Esophagus muscularis mucosa (tissue), 4 donors: Measurements from ENCODE around the gene ALDH3A2. TPM values are rescaled to one million over a fixed set of nuclear protein-coding genes. Genes with fewer than 3 reads are reported as not detected.

Source experiments
- DNase-seq: peaks from one replicate; pipeline ENCODE4 v3.0.0-alpha.2; 2017; ENCODE audit errors: extremely low spot score
- H3K27ac ChIP-seq, 4 donors: fragments of 200-600 bp; sonication (generic); replicated peaks in 1 of 4; 1 replicate in 3 of 4; 2 replicates in 1 of 4; pipeline ENCODE4 v1.5.1; 2016 to 2019; ENCODE audit warnings: mild to moderate bottlenecking in 1 of 4
- H3K27me3 ChIP-seq, 4 donors: fragments of 200-600 bp; sonication (generic); one replicate each; pipeline versions ENCODE4 v1.5.1 to v1.6.0; 2016 to 2019
- H3K36me3 ChIP-seq, 4 donors: fragments of 200-600 bp; sonication (generic); one replicate each; pipeline ENCODE4 v1.5.1; 2016 to 2019
- H3K4me1 ChIP-seq, 4 donors: fragments of 200-600 bp; sonication (generic); one replicate each; pipeline ENCODE4 v1.5.1; 2016 to 2019
- H3K4me3 ChIP-seq, 4 donors: fragments of 200-600 bp; sonication (generic); 1 replicate in 2 of 4; 2 replicates in 2 of 4; pipeline ENCODE4 v1.5.1; 2016 to 2019; ENCODE audit warnings: mild to moderate bottlenecking in 4 of 4, moderate library complexity in 1 of 4
- H3K9me3 ChIP-seq, 4 donors: fragments of 200-600 bp; sonication (generic); 1 replicate in 3 of 4; 2 replicates in 1 of 4; pipeline ENCODE4 v1.5.1; 2016 to 2019
- EP300 ChIP-seq: sonication (generic); formaldehyde crosslinking; IDR thresholded peaks from one replicate; pipeline ENCODE4 v1.6.1; 2017; ENCODE audit warnings: antibody characterized with exemption
- POLR2A ChIP-seq: fragments of 450-650 bp; IDR thresholded peaks from one replicate; pipeline ENCODE4 v1.6.1; 2017; ENCODE audit warnings: antibody characterized with exemption, moderate library complexity, mild to moderate bottlenecking, low read depth
- POLR2AphosphoS5 ChIP-seq, 2 donors: sonication (generic); formaldehyde crosslinking; IDR thresholded peaks; one replicate each; pipeline ENCODE4 v1.6.1; 2017; ENCODE audit warnings: antibody characterized with exemption in 2 of 2
- WGBS: methylation state at CpG from one replicate; pipeline ENCODE4 v1.1.5; 2018; 5-methylcytosine and 5-hydroxymethylcytosine counted together
- intact Hi-C: fragments of 100-400 bp; cut with DNase I; formaldehyde crosslinking; loops from one replicate; pipeline ENCODE4 v1.15.1; 2023
- total RNA-seq, 4 donors: library from RNA; depleted of rRNA; stranded (reverse); fragments of >200 nt; gene quantifications; one replicate each; pipeline versions ENCODE4 v1.1.0 to v1.2.1, GENCODE V29; 2016
- TF ChIP-seq, protein P1 (sequence below), 3 experiments: fragments of 200-600 bp in 2 of 3; fragments of 450-650 bp in 1 of 3; sonication (generic) in 2 of 3; IDR thresholded peaks; one replicate each; pipeline ENCODE4 v1.5.1; 2017 to 2019; ENCODE audit warnings: antibody characterized with exemption in 3 of 3, mild to moderate bottlenecking in 2 of 3, moderate library complexity in 1 of 3

Gene ALDH3A2
- total RNA-seq, 4 donors from 2014 or later = 104 to 182 (median 115) TPM

DNA sequence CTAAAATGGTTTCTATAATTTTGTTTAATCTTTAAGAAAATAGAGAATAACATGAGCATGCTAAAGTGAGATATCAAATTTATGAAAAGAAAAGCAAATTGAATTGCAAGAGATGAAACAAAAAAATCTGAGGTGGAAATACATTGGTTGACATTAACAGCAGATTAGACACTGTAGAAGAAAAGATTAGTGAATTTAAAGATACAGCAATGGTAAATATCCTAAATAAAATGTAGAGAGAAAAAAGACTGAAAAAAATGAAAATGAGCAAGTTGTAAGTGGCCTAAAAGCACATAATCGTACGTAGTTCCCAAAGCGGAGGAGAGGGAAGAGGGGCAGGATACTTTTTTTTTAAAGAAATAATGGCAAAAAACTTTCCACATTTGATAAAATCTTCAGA is 30.5 kb upstream of the ALDH3A2 start:
- Histone ChIP-seq H3K4me3 (no peak overlapping the region), H3K4me1 (peaks cover 0 to 6% (median 2%) of the 10 kb centered on the region in 4 donors), H3K27ac (no peak overlapping the region), H3K27me3 (no peaks in the 10 kb centered on the region), H3K9me3 (peaks cover 0 to 41% (median 33%) of the 10 kb centered on the region in 4 donors), H3K36me3 (no peaks in the 10 kb centered on the region)
- 95% methylated on average over 3 of the region's 3 CpGs for WGBS
- intact Hi-C loops = no loop called here
- DNase-seq = no peak
- TF ChIP-seq EP300 = no peak
- no peak for TF ChIP-seq POLR2A

DNA sequence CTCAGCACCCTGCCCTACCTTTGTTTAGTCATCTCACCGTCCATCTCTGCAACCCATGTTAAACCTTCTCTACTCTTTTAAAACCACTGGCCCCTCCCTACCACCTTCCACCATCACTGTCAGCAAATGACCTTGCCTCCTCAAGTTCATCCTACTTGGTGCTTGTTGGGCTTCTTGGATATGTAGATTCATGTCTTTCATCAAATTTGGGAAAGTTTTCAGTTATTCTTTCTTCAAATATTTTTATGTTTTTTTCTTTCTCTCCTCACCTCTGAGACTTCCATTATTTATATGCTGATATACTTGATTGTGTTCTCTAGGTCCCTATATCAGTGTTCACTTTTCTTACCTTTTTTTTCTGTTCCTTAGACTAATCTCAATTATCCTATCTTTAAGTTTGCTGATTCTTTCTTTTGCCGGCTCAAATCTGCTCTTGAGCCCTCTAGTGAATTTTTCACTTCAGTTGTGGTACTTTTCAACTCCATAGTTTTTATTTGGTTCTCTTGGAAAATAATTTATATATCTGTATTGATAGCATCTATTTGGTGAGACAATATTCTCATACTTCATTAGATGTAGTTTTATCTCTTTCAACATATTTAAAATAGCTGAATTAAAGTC is 28.7 kb upstream of the ALDH3A2 start:
- H3K27me3 ChIP-seq = no peaks in the 10 kb centered on the region
- peaks cover 0 to 41% (median 33%) of the 10 kb centered on the region in 4 donors for H3K9me3 ChIP-seq
- TF ChIP-seq EP300 (no peak), POLR2AphosphoS5 (IDR thresholded peaks at IDR 0.05) (no peak), POLR2A (no peak)
- TF ChIP-seq, protein P1, sequence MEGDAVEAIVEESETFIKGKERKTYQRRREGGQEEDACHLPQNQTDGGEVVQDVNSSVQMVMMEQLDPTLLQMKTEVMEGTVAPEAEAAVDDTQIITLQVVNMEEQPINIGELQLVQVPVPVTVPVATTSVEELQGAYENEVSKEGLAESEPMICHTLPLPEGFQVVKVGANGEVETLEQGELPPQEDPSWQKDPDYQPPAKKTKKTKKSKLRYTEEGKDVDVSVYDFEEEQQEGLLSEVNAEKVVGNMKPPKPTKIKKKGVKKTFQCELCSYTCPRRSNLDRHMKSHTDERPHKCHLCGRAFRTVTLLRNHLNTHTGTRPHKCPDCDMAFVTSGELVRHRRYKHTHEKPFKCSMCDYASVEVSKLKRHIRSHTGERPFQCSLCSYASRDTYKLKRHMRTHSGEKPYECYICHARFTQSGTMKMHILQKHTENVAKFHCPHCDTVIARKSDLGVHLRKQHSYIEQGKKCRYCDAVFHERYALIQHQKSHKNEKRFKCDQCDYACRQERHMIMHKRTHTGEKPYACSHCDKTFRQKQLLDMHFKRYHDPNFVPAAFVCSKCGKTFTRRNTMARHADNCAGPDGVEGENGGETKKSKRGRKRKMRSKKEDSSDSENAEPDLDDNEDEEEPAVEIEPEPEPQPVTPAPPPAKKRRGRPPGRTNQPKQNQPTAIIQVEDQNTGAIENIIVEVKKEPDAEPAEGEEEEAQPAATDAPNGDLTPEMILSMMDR (IDR thresholded peaks at IDR 0.05) = no peak
- WGBS = 73% methylated on average over 2 of the region's 2 CpGs
- intact Hi-C loops = no loop called here
- DNase-seq = no peak
- H3K27ac ChIP-seq = no peak overlapping the region
- H3K36me3 ChIP-seq = no peaks in the 10 kb centered on the region
- H3K4me3 ChIP-seq = no peak overlapping the region
- H3K4me1 ChIP-seq = no peaks in the 10 kb centered on the region

DNA sequence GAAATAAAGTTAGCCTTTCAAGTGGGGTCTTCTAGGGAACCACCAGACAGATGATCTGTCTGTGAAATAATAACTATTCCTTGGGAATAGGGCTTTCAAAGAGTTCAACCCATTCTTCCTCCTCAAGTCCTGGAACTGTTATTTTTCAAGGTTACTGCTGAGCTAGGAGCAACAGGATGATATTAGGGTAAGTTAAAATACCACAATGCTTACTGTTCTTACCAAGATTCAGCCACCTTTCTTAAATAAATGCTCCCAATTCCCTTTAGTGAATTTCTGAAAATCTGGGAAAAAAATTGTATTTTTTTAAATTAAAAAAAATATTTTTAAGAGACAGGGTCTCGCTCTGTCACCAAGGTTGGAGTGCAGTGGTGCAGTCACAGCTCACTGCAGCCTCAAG is 26.9 kb upstream of the ALDH3A2 start:
- 100% methylated on average over 1 of the region's 1 CpG for WGBS
- H3K9me3 ChIP-seq = peaks cover 0 to 41% (median 33%) of the 10 kb centered on the region in 4 donors

DNA sequence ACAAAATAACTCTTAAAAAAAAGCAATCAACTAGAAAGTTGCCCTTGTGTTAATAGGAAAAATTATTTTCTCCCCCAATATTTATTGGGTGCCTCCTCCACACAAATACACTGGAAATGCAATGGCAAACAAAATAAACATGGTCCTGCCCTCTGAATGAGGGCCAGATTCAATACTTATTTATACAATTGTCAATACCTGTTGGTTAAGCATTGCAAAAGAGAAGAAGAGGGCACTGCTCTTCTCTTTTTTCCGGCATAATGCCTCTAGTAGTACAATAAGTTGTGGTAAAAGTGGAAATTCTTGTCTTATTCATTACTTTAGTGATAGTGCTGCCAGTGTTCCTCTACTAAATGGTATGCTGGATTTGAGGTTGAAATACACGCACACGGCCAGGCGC is 22.5 kb upstream of the ALDH3A2 start:
- no peak for TF ChIP-seq POLR2AphosphoS5 (IDR thresholded peaks at IDR 0.05)
- no peak for TF ChIP-seq EP300
- TF ChIP-seq, protein P1 (IDR thresholded peaks at IDR 0.05) = no peak
- TF ChIP-seq POLR2A = no peak
- no peaks in the 10 kb centered on the region for H3K27me3 ChIP-seq
- intact Hi-C loops = no loop called here
- H3K27ac ChIP-seq = no peak overlapping the region
- no peaks in the 10 kb centered on the region for H3K36me3 ChIP-seq
- peaks cover 0 to 6% (median 2%) of the 10 kb centered on the region in 4 donors for H3K9me3 ChIP-seq
- no peak for DNase-seq
- H3K4me3 ChIP-seq = no peak overlapping the region
- 94% methylated on average over 4 of the region's 4 CpGs for WGBS
- H3K4me1 ChIP-seq = no peaks in the 10 kb centered on the region

More for the DNA sequence above, 26.9 kb upstream of the ALDH3A2 start:
- Histone ChIP-seq H3K36me3 (no peaks in the 10 kb centered on the region), H3K27me3 (no peaks in the 10 kb centered on the region), H3K27ac (no peak overlapping the region), H3K4me1 (no peaks in the 10 kb centered on the region), H3K4me3 (no peak overlapping the region)
- intact Hi-C loops = no loop called here
- no peak for DNase-seq
- TF ChIP-seq, protein P1 (IDR thresholded peaks at IDR 0.05) = no peak

DNA sequence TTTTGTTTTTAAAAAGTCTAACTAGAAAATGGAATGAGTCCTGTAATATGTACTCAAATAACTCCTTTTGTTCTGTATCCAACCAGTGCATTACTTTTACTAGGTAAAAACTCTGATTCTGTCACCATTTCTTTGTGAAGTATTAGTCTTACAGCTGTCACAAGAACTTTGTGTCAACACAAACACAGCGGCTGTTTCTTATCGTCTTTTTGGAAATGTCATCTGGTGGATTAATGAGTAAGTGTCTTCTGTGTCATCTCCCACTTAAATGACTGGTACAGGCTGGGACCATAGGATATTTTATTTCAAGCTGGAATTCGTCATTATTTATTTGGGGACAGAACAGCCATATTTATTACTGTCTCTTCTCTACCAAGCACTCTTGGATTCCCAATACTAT is 19.1 kb upstream of the ALDH3A2 start:
- 75% methylated on average over 3 of the region's 3 CpGs for WGBS
- no peaks in the 10 kb centered on the region for H3K4me1 ChIP-seq
- H3K27ac ChIP-seq = no peak overlapping the region
- no peaks in the 10 kb centered on the region for H3K36me3 ChIP-seq
- no peak for TF ChIP-seq POLR2AphosphoS5 (IDR thresholded peaks at IDR 0.05)
- TF ChIP-seq EP300 = no peak
- no peak for TF ChIP-seq POLR2A
- TF ChIP-seq, protein P1 (IDR thresholded peaks at IDR 0.05) = no peak
- DNase-seq = no peak
- intact Hi-C loops = no loop called here
- no peaks in the 10 kb centered on the region for H3K27me3 ChIP-seq
- H3K4me3 ChIP-seq = no peak overlapping the region
- H3K9me3 ChIP-seq = no peaks in the 10 kb centered on the region
